Cortex of kidney (tissue), 1 donor: ENCODE measurements around the gene WNT7A.
"Not testable (repeated sequence)": the region's sequence is repeated elsewhere in the genome, so short reads cannot be mapped to it uniquely, and the experiment has no call there.

ENCODE experiments used
- DNase-seq: peaks from one replicate; lab custom pipeline; 2025; lab: John Stamatoyannopoulos, UW

The WNT7A gene

GRCh38 chr3:13879946-13880810, at the start of gene WNT7A:
WNT7A (minus strand) TSS chr3:13880071; CDS start chr3:13879816, 255 bp downstream.
- no peak for DNase-seq

- DNase-seq: not testable (repeated sequence)
Measured at GRCh38 chr3:13928741-13929140, 48.9 kb upstream of the WNT7A start.

GRCh38 chr3:13927295-13927694, 47.4 kb upstream of the WNT7A start:
- no peak for DNase-seq

GRCh38 chr3:13916375-13916774, 36.5 kb upstream of the WNT7A start:
- no peak for DNase-seq

GRCh38 chr3:13902648-13903238, 22.9 kb upstream of the WNT7A start:
- DNase-seq: no peak

- DNase-seq: no peak
Measured at GRCh38 chr3:13901935-13902584, 22.2 kb upstream of the WNT7A start.

- DNase-seq: no peak
Measured at GRCh38 chr3:13898346-13898745, 18.5 kb upstream of the WNT7A start.

GRCh38 chr3:13896473-13897154, 16.7 kb upstream of the WNT7A start:
- no peak for DNase-seq

GRCh38 chr3:13895155-13896105, 15.6 kb upstream of the WNT7A start:
- DNase-seq: peak; percentile 69

- no peak for DNase-seq
Measured at GRCh38 chr3:13894807-13895154, 14.9 kb upstream of the WNT7A start.

- DNase-seq: no peak
Measured at GRCh38 chr3:13894096-13894806, 14.4 kb upstream of the WNT7A start.

- DNase-seq: no peak
Measured at GRCh38 chr3:13892304-13892703, 12.4 kb upstream of the WNT7A start.

GRCh38 chr3:13891492-13892073, 11.7 kb upstream of the WNT7A start:
- no peak for DNase-seq

GRCh38 chr3:13891017-13891392, 11.1 kb upstream of the WNT7A start:
- DNase-seq: no peak

- no peak for DNase-seq
Measured at GRCh38 chr3:13890377-13891016, 10.6 kb upstream of the WNT7A start.

- no peak for DNase-seq
Measured at GRCh38 chr3:13888576-13888975, 8.7 kb upstream of the WNT7A start.

- DNase-seq: no peak
Measured at GRCh38 chr3:13887495-13888300, 7.8 kb upstream of the WNT7A start.

- DNase-seq: no peak
Measured at GRCh38 chr3:13886593-13887129, 6.8 kb upstream of the WNT7A start.

- DNase-seq: no peak
Measured at GRCh38 chr3:13885704-13886010, 5.8 kb upstream of the WNT7A start.
